ENCODE results near the gene POU5F1.

POU5F1 gene

DNA sequence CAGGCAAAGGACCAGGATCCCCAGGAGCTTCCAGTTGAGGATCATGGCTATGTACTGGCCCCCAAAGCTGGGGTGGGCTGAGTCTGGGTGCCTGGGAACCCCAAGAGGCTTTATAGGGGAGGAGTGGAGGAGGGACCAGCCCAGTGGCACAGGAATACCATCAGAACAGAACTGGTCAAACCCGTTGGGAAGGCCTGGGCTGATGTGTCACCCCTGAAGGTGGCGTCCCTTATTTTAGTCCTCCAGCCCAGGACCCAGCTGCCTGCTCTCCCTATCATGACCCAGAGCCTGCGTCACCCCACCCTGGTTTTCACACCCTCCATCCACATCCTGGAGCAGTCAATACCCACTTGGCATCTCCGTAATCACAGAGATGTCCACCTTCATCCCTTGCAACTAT is 31.5 kb downstream of the POU5F1 start, which contains the start of gene PSORS1C2:
Gene PSORS1C2 (minus strand): TSS at position 85 of the 400 bp plus-strand sequence. CDS start 40 bp downstream, at position 45.
- DNase-seq, result no peak

DNA sequence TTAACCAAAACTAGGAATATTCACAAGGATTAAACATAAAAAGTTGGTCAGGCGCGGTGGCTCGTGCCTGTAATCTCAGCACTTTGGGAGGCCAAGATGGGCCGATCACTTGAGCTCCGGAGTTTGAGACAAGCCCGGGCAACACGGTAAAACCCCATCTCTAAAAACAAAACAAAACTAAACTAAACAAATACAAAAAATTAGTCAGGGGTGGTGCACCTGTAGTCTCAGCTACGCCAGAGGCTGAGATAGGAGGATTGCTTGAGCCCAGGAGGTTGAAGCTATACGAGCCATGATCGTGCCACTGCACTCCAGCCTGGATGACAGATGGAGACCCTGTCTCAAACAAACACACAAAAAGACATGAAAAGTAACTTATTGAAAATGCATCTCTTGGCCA is 34.8 kb downstream of the POU5F1 start:
- no peak for DNase-seq

- DNase-seq, result no peak
Observed at GRCh38 chr6:31132806-31133205, 37.7 kb downstream of the POU5F1 start.

DNA sequence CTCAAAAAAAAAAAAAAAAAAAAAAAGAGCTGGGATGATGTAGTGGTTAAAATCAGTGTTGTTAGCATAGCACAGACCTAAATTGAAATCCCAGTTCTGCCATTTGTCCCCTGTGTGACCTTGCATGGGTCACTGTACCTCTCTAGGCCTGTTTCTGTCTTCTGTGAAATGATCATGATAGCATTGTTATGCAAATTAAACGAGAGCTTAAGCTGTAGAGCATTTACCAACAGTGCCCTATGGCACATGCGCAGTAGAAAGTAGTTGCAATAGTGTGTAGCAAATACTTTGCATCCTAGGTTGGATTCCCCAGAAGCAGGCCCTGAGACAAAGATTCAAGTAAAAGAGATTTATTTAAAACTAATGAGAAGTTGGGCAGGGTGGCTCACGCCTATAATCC is 38.9 kb downstream of the POU5F1 start:
- no peak for DNase-seq

DNA sequence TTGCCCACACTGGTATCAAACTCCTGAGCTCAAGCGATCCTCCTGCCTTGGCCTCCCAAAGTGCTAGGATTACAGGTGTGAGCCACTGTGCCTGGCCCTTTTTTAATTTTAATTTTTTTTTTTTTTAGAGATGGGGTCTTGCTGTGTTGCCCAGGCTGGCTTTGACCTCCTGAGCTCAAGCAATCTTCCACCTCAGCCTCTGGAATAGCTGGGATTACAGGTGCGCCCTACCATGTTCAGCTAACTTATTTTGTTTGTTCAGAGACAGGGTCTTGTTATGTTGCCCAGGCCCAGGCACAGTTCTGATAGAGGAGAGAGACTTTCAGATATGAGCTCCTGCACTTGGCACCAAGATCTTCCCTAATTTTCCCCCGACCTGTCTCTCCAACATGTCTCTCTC is 39.7 kb downstream of the POU5F1 start:
- no peak for DNase-seq

- DNase-seq, result no peak
Observed at GRCh38 chr6:31129130-31129529, 41.4 kb downstream of the POU5F1 start.

DNA sequence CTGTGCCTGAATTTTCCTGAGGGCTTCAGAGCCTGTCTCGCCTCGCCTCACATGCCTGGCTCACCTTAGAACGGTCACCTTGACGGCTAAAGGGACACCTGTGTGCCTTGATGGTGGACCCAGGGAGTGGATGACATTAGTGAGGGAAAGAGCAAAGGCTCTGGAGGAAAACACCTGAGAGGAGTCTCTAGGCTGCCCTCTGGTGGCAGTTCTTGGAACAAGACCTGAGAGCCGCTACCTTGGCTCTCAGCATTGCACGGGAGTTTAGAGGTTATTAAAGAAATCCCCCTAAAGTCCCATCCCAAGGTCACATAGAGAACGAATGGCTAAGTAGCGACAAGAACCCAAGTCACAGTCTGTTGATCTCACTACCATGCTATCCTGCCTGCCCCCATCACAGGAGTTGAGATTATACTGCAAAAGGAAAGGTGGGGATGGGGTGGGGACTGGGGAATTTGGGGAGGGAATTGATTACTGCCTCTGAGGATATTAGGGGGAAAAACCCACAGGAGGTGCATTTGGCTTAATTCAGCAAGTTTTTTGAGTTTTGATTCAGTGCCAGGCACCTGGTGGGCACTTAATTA is 42.3 kb downstream of the POU5F1 start:
- DNase-seq, result peak; percentile 0

DNA sequence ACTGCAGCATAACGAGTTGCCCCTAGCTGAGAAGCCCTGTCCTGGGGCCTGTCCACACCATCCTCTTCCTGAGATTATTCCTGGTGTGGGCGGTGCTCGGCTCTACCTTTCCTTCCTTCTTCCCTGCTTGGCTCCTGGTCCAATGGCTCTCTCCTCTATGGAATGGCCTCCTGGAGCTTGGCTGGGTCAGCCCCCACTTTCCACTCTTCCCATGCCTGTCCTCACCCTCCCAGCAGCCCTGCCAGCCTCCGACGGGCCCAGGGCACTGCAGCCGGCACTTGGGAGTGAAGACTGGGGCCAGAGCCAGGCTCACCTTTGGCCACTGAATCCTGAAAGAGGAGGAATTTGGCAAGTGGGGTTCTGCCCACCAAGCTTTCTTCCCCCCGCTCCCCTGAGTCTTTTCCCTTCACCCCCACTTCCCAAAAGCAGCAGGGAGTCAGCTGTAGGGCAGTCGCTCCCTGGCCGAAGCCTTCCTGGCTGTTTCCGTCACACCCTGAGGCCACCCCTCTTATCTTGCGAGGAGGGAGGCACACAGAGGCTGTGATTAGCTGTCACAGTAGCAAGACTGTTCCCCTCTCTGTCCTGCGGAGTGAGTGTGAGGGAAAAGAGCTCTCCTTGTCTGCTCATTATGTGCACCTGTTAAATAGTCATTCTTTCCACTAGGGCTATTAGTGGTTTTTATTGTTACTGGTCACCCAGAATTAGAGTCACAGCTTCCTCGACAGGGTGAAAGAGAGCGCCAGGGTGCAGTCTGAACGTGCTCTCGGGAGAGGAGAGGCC is 43.9 kb downstream of the POU5F1 start:
- peak; percentile 0 for DNase-seq

- DNase-seq, result no peak
Observed at GRCh38 chr6:31125586-31126363, 44.7 kb downstream of the POU5F1 start.

DNA sequence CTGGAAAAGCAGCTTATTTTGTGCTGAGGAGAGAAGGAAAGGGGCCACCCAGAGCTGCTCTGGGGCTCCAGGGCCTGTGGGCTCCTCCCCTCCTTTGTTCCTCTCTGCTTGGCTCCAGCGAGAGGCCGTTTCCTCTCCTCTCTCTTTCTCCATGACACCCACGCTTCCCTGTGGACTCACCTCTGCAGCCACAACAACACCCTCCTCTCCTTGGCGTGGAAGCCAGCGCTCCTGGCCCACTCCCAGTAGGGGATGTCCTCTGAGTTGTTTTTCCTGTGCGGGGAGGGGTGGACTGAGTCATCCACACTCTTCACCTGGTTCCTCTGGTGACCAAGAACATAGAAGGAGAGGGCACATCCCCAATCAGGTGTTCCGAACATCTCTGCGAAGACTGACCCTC is 45.3 kb downstream of the POU5F1 start:
- no peak for DNase-seq

DNA sequence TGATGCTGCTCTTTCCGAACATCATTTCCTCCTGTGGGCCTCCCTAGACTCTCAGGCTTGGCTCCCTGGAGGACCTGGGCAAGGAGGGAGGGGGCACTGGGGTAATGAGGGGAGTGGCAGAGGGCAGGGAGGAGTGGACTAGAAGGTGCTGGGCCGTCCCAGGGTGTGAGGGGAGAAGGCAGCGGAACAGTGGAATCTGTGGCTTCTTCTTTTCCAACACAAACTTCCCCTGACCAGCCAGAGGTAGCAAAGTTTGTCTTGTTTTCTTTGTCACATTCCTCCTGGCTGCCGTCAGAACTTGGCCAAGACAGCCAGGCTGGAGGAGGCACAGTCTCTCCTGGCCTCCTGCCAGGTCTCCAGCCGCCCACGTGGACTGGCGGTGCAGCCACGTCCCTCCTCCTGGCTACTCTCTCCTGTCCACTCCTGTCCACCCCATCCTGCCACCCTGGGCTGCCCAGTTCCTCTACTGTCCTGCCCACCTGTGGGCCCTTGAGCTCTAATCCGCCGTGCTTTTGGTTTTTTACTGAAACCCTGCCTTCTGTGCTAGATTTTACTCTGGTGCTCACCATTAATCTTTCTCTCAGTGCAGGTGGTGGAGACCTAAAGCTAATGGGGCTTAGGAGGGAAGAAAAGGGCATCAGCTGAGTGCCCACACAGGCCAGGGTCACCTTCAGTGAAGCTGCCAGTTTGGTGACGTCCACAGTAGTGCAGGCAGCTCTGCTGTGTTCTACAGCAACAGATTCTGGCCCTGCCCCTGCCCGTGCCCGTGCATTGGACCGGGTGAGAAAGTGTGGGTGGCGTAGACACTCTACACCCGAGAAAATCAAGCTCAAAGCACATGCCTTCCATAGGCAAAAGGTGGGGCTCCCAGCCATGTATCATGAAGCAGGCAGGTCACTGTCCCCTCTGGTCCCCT is 47.4 kb downstream of the POU5F1 start:
- DNase-seq, result no peak

DNA sequence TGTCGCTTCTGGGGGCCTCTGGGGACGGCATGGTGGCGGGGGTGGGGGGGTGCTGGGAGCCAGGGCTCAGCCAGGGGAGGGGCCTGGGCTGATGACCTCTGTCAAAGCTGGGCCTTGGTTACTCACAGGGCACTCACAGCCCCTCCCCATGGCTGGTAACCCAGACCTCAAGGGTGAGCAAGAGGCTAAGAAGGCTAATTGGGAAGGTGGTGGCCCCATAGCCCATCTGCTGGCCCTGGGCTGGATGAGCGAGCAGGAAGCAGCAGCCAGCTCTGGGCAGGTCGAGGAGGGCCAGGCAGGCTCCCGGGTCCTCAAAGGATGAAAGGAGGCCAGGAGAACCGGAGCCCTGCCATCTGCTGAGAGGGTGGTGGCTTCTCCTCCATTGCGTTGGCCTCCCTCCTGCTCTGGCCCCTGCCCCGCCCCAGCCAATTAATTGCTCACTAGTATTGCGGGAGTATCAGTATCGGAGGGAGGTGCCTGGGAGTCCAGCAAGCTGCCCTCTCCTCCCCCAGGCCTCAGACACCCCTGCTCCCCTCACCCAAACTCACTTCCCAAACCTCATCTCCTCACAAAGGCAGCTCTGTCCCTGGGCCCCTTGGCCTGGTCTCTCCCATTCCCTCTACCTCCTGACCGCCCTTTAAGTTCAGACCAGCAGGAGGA is 49.2 kb downstream of the POU5F1 start:
- no peak for DNase-seq

- no peak for DNase-seq
Observed at GRCh38 chr6:31120151-31120915, 50.1 kb downstream of the POU5F1 start, which contains the start of gene CDSN. CDSN (minus strand) TSS chr6:31120446; CDS start chr6:31120419, 27 bp downstream.

- DNase-seq, result no peak
Observed at GRCh38 chr6:31118178-31118577, 52.3 kb downstream of the POU5F1 start.

- DNase-seq, result no peak
Observed at GRCh38 chr6:31116661-31117385, 53.7 kb downstream of the POU5F1 start.

DNA sequence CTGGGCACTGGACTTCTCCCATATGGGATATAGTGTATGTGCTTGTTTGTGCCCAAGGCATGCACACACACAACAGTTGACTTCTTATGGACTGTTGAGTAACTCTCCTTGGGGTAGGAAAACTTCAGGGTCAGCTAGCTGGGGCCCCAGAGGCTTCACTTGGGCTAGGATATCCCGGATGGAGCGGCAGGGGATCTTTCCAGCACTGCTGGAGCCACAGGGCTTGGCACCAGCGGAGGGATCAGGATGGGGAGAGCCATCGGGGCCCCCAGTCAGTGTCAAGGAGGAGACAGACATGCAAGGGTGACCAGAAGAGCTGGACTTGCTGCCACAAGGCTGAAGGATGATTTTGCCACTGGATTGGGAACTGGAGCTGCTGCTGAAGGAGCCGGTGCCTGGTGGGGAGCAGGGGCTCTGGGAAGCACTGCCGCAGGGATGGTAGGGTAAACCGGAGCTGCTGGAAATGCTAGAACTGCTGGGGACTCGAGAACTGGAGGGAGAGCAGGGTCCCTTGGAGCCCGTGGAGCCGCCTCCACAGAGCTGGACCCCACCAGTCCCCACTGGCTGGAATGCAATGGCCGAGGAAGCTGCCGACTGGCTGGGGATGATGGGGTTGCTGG is 54.4 kb downstream of the POU5F1 start:
- no peak for DNase-seq

DNA sequence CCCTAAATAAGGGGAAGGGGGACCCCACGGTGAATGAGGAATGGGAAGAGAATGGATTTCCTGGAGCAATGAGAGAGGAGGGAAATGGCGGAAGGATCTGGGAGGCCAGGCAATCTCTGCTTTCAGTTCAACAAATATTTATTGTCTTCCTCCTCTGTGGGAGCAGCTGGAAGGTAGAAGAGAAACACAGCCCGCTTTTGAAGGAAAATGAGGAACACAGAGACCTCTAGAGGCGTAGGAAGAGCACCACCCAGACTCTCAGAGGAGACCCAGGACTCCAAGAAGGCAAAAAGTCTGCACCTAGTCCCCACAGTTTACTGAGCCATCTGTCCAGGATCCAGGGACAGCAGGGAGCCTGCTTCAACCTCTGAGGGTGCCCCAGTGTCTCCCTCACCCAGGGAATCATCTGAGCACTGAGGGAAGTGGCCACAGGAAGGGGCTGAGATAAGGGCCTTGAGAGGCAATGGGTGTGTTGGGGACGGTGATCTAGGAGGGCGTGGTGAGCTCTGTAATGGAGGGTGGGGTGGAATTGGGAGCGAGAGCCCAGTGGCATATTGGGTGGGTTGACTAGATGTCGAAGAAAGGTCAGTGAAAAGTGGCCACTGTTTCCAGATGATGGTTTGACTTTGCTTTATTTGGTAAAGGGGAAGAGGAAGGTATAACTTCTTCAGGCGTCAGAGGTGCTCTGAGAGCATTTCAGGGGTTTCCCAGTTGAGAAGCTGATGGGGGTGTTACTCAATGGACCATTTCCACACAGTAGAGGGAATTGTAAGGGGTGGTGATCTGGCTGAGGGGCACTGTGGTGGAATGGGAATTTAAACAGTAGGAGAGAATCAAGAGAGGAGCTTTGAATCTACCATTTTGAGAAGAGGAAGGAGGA is 55.3 kb downstream of the POU5F1 start:
- DNase-seq, result no peak

- DNase-seq, result no peak
Observed at GRCh38 chr6:31114541-31114878, 56.0 kb downstream of the POU5F1 start, which contains the start of gene PSORS1C1. PSORS1C1 (plus strand) TSS chr6:31114800; CDS start chr6:31129633, 14,833 bp downstream.
